ENCODE measurements around the gene TARS2. TPM values are rescaled to one million over a fixed set of nuclear protein-coding genes. Genes with fewer than 3 reads are reported as not detected.

TARS2 gene
- total RNA-seq, 2 experiments from 2014 or later, result 42.0 to 55.3 TPM

DNA sequence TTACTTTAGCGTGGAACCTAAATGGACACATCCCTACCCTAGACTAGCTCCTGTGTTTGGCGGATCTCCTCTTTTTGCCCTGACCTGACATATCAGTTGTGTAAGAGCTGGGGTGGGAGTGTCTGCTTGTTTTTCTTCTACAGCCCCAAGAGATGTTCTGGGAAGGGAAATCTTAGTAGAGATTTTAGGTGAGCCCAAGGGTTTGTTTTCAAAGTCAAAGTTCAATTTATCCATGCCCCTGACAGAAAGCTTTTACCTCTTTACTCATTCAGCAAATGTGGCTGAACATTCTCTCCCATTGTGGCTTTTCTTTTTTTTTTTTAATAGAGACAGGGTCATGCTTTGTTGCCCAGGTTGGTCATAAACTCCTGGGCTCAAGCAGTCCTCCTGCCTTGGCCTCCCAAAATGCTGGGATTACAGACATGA, 7.3 kb upstream of the TARS2 start:
- H3K9me2 ChIP-seq (ENCODE audit: insufficient read depth, low read length), result no peaks in the 10 kb centered on the region
- no peak overlapping the region for H3K4me3 ChIP-seq (ENCODE audit: low read depth, low read length, poor library complexity, severe bottlenecking)
- intact Hi-C loops (cut with micrococcal nuclease; ENCODE audit: unreplicated experiment), result loop anchor here (10.0 kb wide), 1 partner anchor 145 kb away; the partner anchor contains the start of gene ENSA
- H3K9me3 ChIP-seq (ENCODE audit: low read length), result no peaks in the 10 kb centered on the region
- DNase-seq (ENCODE audit: low spot score), result no peak
- no peaks in the 10 kb centered on the region for H3K79me2 ChIP-seq (ENCODE audit: insufficient read depth, low read depth, low read length)
- ChIA-PET CTCF (ENCODE audit: unreplicated experiment) (no interaction called here), POLR2A (interaction anchor here (0.5 kb wide), 1 partner anchor 107 kb away, joined by 4 read pairs; no protein-coding TSS in a partner anchor)
- H3K27ac ChIP-seq (ENCODE audit: low read depth, low read length, poor library complexity, severe bottlenecking), result no peak overlapping the region
- BruUV-seq (replicated peaks), result no TSS peak
- H4K20me1 ChIP-seq (ENCODE audit: insufficient read depth, low read length), result no peaks in the 10 kb centered on the region
- H3K4me2 ChIP-seq (ENCODE audit: low read length), result no peak overlapping the region
- H3K4me1 ChIP-seq (ENCODE audit: insufficient read depth, low read length, poor library complexity, severe bottlenecking), result peaks cover 2% of the 10 kb centered on the region
- TF ChIP-seq EZH2phosphoT487 (IDR thresholded peaks at IDR 0.05; ENCODE audit: borderline replicate concordance, low read depth, low read length), result no peak
- TF ChIP-seq, protein P1, sequence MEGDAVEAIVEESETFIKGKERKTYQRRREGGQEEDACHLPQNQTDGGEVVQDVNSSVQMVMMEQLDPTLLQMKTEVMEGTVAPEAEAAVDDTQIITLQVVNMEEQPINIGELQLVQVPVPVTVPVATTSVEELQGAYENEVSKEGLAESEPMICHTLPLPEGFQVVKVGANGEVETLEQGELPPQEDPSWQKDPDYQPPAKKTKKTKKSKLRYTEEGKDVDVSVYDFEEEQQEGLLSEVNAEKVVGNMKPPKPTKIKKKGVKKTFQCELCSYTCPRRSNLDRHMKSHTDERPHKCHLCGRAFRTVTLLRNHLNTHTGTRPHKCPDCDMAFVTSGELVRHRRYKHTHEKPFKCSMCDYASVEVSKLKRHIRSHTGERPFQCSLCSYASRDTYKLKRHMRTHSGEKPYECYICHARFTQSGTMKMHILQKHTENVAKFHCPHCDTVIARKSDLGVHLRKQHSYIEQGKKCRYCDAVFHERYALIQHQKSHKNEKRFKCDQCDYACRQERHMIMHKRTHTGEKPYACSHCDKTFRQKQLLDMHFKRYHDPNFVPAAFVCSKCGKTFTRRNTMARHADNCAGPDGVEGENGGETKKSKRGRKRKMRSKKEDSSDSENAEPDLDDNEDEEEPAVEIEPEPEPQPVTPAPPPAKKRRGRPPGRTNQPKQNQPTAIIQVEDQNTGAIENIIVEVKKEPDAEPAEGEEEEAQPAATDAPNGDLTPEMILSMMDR (conservative IDR thresholded peaks at IDR 0.05; ENCODE audit: low read length), result no peak
- no peaks in the 10 kb centered on the region for H3K36me3 ChIP-seq (ENCODE audit: insufficient read depth, low read length)
- no peak overlapping the region for H2AFZ ChIP-seq (ENCODE audit: low read length)

DNA sequence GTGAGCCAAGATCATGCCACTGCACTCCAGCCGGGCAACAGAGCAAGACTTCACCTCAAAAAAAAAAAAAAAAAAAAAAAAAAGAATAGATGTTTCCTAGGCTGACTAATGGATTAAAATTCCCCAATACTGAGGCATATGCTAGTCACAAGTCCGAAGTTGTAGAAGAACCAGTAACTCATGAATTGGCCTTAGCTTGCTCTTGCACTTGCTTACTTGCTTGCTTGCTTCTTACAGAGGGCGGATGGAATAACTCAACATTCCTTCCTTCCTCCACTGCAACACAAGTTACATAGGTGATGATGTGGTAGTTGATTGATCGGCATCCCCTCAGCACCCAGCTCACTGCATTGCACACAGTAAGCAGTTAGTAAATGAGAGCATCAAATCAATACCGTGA, 2.8 kb upstream of the TARS2 start:
- CTCF ChIA-PET (ENCODE audit: unreplicated experiment), result no interaction called here
- no TSS peak for BruUV-seq (replicated peaks)

DNA sequence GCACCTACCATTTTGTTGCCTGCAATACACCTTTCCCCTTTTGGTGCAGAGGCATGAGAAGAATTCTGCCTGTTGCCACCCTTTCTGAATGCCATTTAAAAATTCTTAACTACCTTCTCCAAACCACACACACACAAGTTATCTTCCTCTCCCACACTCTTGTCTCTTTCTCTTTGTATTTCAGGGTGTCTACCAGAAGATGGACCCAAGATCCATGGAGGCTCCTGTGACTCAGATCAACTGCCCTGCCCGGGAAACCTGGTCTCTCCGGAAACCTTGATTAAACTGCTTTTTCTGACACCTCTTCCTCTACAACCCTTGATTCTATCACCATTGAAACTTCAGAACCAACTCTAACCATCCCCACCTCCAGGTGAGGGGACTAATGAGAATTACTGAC, 2.4 kb upstream of the TARS2 start:
- peaks cover 18% of the 10 kb centered on the region for H3K4me1 ChIP-seq (ENCODE audit: insufficient read depth, low read length, poor library complexity, severe bottlenecking)
- no peak overlapping the region for H3K4me2 ChIP-seq (ENCODE audit: low read length)
- no TSS peak for BruUV-seq (replicated peaks)
- DNase-seq (ENCODE audit: low spot score), result peak; percentile 29
- H3K4me3 ChIP-seq (ENCODE audit: low read depth, low read length, poor library complexity, severe bottlenecking), result no peak overlapping the region
- peaks cover 10% of the 10 kb centered on the region; the same call in 1 of the 2 replicates for H3K36me3 ChIP-seq (ENCODE audit: insufficient read depth, low read length)
- peak overlapping the region; percentile 63; the same call in 1 of the 2 replicates for H2AFZ ChIP-seq (ENCODE audit: low read length)
- intact Hi-C loops (cut with micrococcal nuclease; ENCODE audit: unreplicated experiment), result loop anchor here (1.0 to 10.0 kb wide), 2 partner anchors 75 to 140 kb away; partner anchors contain the start of gene ENSA
- no peaks in the 10 kb centered on the region for H4K20me1 ChIP-seq (ENCODE audit: insufficient read depth, low read length)
- ChIA-PET CTCF (ENCODE audit: unreplicated experiment) (no interaction called here), POLR2A (interaction anchor here (1.0 to 1.1 kb wide), 2 partner anchors 10 to 30 kb away, joined by 3 to 4 read pairs; no protein-coding TSS in a partner anchor)
- H3K9me2 ChIP-seq (ENCODE audit: insufficient read depth, low read length), result no peaks in the 10 kb centered on the region
- H3K79me2 ChIP-seq (ENCODE audit: insufficient read depth, low read depth, low read length), result peaks cover 18% of the 10 kb centered on the region; the same call in 1 of the 2 replicates
- H3K9me3 ChIP-seq (ENCODE audit: low read length), result no peaks in the 10 kb centered on the region
- TF ChIP-seq EZH2phosphoT487 (IDR thresholded peaks at IDR 0.05; ENCODE audit: borderline replicate concordance, low read depth, low read length), result no peak
- TF ChIP-seq, protein P1 (conservative IDR thresholded peaks at IDR 0.05; ENCODE audit: low read length), result peak; percentile 60
- no peak overlapping the region for H3K27ac ChIP-seq (ENCODE audit: low read depth, low read length, poor library complexity, severe bottlenecking)

More for the DNA sequence above, 2.8 kb upstream of the TARS2 start:
- H3K27ac ChIP-seq (ENCODE audit: low read depth, low read length, poor library complexity, severe bottlenecking), result no peak overlapping the region
- DNase-seq (ENCODE audit: low spot score), result no peak
- no peak overlapping the region for H3K4me3 ChIP-seq (ENCODE audit: low read depth, low read length, poor library complexity, severe bottlenecking)
- peaks cover 8% of the 10 kb centered on the region; the same call in 1 of the 2 replicates for H3K36me3 ChIP-seq (ENCODE audit: insufficient read depth, low read length)
- intact Hi-C loops (cut with micrococcal nuclease; ENCODE audit: unreplicated experiment), result loop anchor here (10.0 kb wide), 1 partner anchor 140 kb away; the partner anchor contains the start of gene ENSA
- no peaks in the 10 kb centered on the region for H3K9me3 ChIP-seq (ENCODE audit: low read length)
- no peak overlapping the region for H3K4me2 ChIP-seq (ENCODE audit: low read length)
- POLR2A ChIA-PET, result no interaction called here
- TF ChIP-seq, protein P1 (conservative IDR thresholded peaks at IDR 0.05; ENCODE audit: low read length), result no peak
- TF ChIP-seq EZH2phosphoT487 (IDR thresholded peaks at IDR 0.05; ENCODE audit: borderline replicate concordance, low read depth, low read length), result no peak
- no peaks in the 10 kb centered on the region for H3K9me2 ChIP-seq (ENCODE audit: insufficient read depth, low read length)
- no peaks in the 10 kb centered on the region for H4K20me1 ChIP-seq (ENCODE audit: insufficient read depth, low read length)
- peaks cover 18% of the 10 kb centered on the region; the same call in 1 of the 2 replicates for H3K79me2 ChIP-seq (ENCODE audit: insufficient read depth, low read depth, low read length)
- peak overlapping the region; percentile 63; the same call in 1 of the 2 replicates for H2AFZ ChIP-seq (ENCODE audit: low read length)
- H3K4me1 ChIP-seq (ENCODE audit: insufficient read depth, low read length, poor library complexity, severe bottlenecking), result peaks cover 18% of the 10 kb centered on the region
